H1 (cell line): Measurements from ENCODE around the gene SRSF1. TPM values are rescaled to one million over a fixed set of nuclear protein-coding genes. Genes with fewer than 3 reads are reported as not detected.

Source experiments
- CTCF ChIA-PET: fragments of 300-600 bp; sonication (Branson Sonifier 250); formaldehyde crosslinking; loops from one replicate; lab custom pipeline; 2021; ENCODE audit not compliant: partially characterized antibody; lab: Charles Lee
- POLR2A ChIA-PET: fragments of 300-600 bp; sonication (Branson Sonifier 250); formaldehyde crosslinking; loops from one replicate; lab custom pipeline; 2021; ENCODE audit warnings: inconsistent platforms; ENCODE audit not compliant: partially characterized antibody; lab: Charles Lee
- DNase-seq, 2 experiments: peaks; one replicate each; pipeline versions ENCODE4 v3.0.0 to v3.0.0-alpha.2; 2010 to 2022; ENCODE audit warnings: low spot score in 2 of 2, low read depth in 1 of 2, mixed read lengths in 1 of 2
- FAIRE-seq: peaks from 2 replicates; lab custom pipeline; 2011; peaks lifted over from hg19 to GRCh38; lab: Jason Lieb, UNC
- H2AFZ ChIP-seq: 2 replicates; pipeline ENCODE4 v1.8.1; 2012; ENCODE audit warnings: low read length, inconsistent platforms
- H2AK5ac ChIP-seq: 2 replicates; pipeline ENCODE4 v1.6.1; 2013; ENCODE audit warnings: low read depth, low read length
- H2BK120ac ChIP-seq: replicated peaks from 2 replicates; pipeline ENCODE3; 2013; ENCODE audit warnings: low read depth, low read length, inconsistent platforms
- H2BK12ac ChIP-seq: 2 replicates; pipeline ENCODE4 v1.6.1; 2013; ENCODE audit warnings: low read depth, low read length
- H2BK15ac ChIP-seq: 2 replicates; pipeline ENCODE4 v1.6.1; 2013; ENCODE audit warnings: low read length
- H2BK20ac ChIP-seq: 2 replicates; pipeline ENCODE4 v1.6.1; 2013; ENCODE audit warnings: low read length
- H2BK5ac ChIP-seq: 2 replicates; pipeline ENCODE4 v1.6.1; 2013; ENCODE audit warnings: low read depth, low read length
- H3K14ac ChIP-seq: 2 replicates; pipeline ENCODE4 v1.6.1; 2013; ENCODE audit warnings: inconsistent platforms; ENCODE audit not compliant: insufficient read length
- H3K18ac ChIP-seq: 2 replicates; pipeline ENCODE4 v1.6.1; 2013; ENCODE audit warnings: low read length; ENCODE audit errors: extremely low read depth
- H3K23ac ChIP-seq: 2 replicates; pipeline ENCODE4 v1.6.1; 2013; ENCODE audit warnings: inconsistent platforms; ENCODE audit not compliant: insufficient read length
- H3K23me2 ChIP-seq: 2 replicates; pipeline ENCODE4 v1.6.1; 2013; ENCODE audit warnings: low read depth, low read length
- H3K27ac ChIP-seq: 2 replicates; pipeline ENCODE4 v1.6.1; 2011; ENCODE audit warnings: low read depth, low read length, inconsistent platforms
- H3K27me3 ChIP-seq, 4 experiments: replicated peaks in 1 of 4; 1 replicate in 1 of 4; 2 replicates in 3 of 4; pipeline versions ENCODE4 v1.6.1 to v1.8.1; 2011 to 2013; ENCODE audit warnings: low read length in 3 of 4, mild to moderate bottlenecking in 3 of 4, inconsistent platforms in 2 of 4, mixed read lengths in 2 of 4, moderate library complexity in 1 of 4; ENCODE audit not compliant: control insufficient read depth in 3 of 4, insufficient read depth in 3 of 4; ENCODE audit errors: extremely low read depth in 1 of 4
- H3K36me3 ChIP-seq, 4 experiments: 2 replicates each; pipeline versions ENCODE4 v1.6.1 to v1.8.1; 2011 to 2013; ENCODE audit warnings: mild to moderate bottlenecking in 4 of 4, low read length in 3 of 4, moderate library complexity in 2 of 4, control low read depth in 1 of 4, inconsistent platforms in 1 of 4; ENCODE audit not compliant: insufficient read depth in 4 of 4, control insufficient read depth in 2 of 4
- H3K4ac ChIP-seq: replicated peaks from 2 replicates; pipeline ENCODE3; 2013; ENCODE audit warnings: low read length, low read depth, mixed read lengths, inconsistent platforms; ENCODE audit not compliant: insufficient read length
- H3K4me1 ChIP-seq, 4 experiments: replicated peaks in 1 of 4; 1 replicate in 1 of 4; 2 replicates in 3 of 4; pipeline versions ENCODE4 v1.6.1 to v1.8.1; 2011 to 2013; ENCODE audit warnings: low read length in 3 of 4, inconsistent platforms in 2 of 4, mixed read lengths in 1 of 4; ENCODE audit not compliant: insufficient read depth in 4 of 4, control insufficient read depth in 3 of 4
- H3K4me2 ChIP-seq, 2 experiments: 2 replicates each; pipeline versions ENCODE4 v1.6.1 to v1.8.1; 2011 to 2013; ENCODE audit warnings: low read depth in 2 of 2, low read length in 2 of 2, control low read depth in 1 of 2, inconsistent platforms in 1 of 2, mild to moderate bottlenecking in 1 of 2; ENCODE audit not compliant: insufficient read depth in 1 of 2
- H3K4me3 ChIP-seq, 4 experiments: fragments of 200-600, 300-600 bp in 1 of 4; sonication (generic), shearing (Covaris generic), sonication (Bioruptor Twin) in 1 of 4; 2 replicates each; pipeline versions ENCODE4 v1.5.1 to v1.8.1; 2011 to 2016; ENCODE audit warnings: low read length in 4 of 4, low read depth in 3 of 4, control low read depth in 2 of 4, inconsistent platforms in 2 of 4, mild to moderate bottlenecking in 2 of 4, mixed read lengths in 1 of 4, moderate library complexity in 1 of 4; ENCODE audit not compliant: insufficient read depth in 2 of 4; ENCODE audit errors: extremely low read depth in 1 of 4
- H3K56ac ChIP-seq: replicated peaks from 2 replicates; pipeline ENCODE3; 2013; ENCODE audit warnings: low read depth, mild to moderate bottlenecking, mixed read lengths, low read length, inconsistent platforms; ENCODE audit not compliant: insufficient read length
- H3K79me1 ChIP-seq: 2 replicates; pipeline ENCODE4 v1.6.1; 2013; ENCODE audit warnings: low read depth, low read length, control low read depth
- H3K79me2 ChIP-seq, 2 experiments: 2 replicates each; pipeline versions ENCODE4 v1.6.1 to v1.8.1; 2012 to 2013; ENCODE audit warnings: low read length in 2 of 2, mild to moderate bottlenecking in 2 of 2, inconsistent platforms in 1 of 2; ENCODE audit not compliant: insufficient read depth in 2 of 2, control insufficient read depth in 1 of 2
- H3K9ac ChIP-seq, 4 experiments: replicated peaks in 1 of 4; 1 replicate in 1 of 4; 2 replicates in 3 of 4; pipeline versions ENCODE4 v1.6.1 to v1.8.1; 2011 to 2013; ENCODE audit warnings: low read depth in 3 of 4, low read length in 3 of 4, control low read depth in 2 of 4, mild to moderate bottlenecking in 2 of 4, moderate library complexity in 2 of 4, inconsistent platforms in 1 of 4; ENCODE audit errors: extremely low read depth in 1 of 4
- H3K9me3 ChIP-seq, 2 experiments: 2 replicates each; pipeline versions ENCODE4 v1.6.1 to v1.8.1; 2012 to 2013; ENCODE audit warnings: mild to moderate bottlenecking in 2 of 2, moderate library complexity in 2 of 2, control low read depth in 1 of 2, inconsistent platforms in 1 of 2, low read depth in 1 of 2, low read length in 1 of 2, mixed read lengths in 1 of 2; ENCODE audit not compliant: insufficient read depth in 2 of 2
- H4K20me1 ChIP-seq, 2 experiments: replicated peaks in 1 of 2; 2 replicates each; pipeline versions ENCODE3 to v1.8.1; 2011 to 2013; ENCODE audit warnings: inconsistent platforms in 2 of 2, low read length in 2 of 2, mild to moderate bottlenecking in 1 of 2; ENCODE audit not compliant: insufficient read depth in 2 of 2, control insufficient read depth in 1 of 2
- H4K5ac ChIP-seq: 2 replicates; pipeline ENCODE4 v1.6.1; 2013; ENCODE audit warnings: low read length, low read depth, mixed read lengths, inconsistent platforms; ENCODE audit not compliant: insufficient read length
- H4K8ac ChIP-seq: 2 replicates; pipeline ENCODE4 v1.8.0; 2013; ENCODE audit warnings: mild to moderate bottlenecking, moderate library complexity, low read length, inconsistent platforms; ENCODE audit not compliant: insufficient read depth; ENCODE audit errors: extremely low read depth
- H4K91ac ChIP-seq: replicated peaks from 2 replicates; pipeline ENCODE3; 2013; ENCODE audit warnings: low read length, mixed read lengths, inconsistent platforms; ENCODE audit not compliant: insufficient read length
- POLR2AphosphoS5 ChIP-seq: IDR thresholded peaks from 2 replicates; pipeline ENCODE4 v1.6.1; 2011; ENCODE audit warnings: low read depth, low read length
- WGBS, 2 experiments: shearing (Covaris generic) in 1 of 2; methylation state at CpG; one replicate each; pipeline versions ENCODE4 v1.1.6 to v1.1.7; 2013 to 2015; ENCODE audit warnings: low lambda C conversion rate in 2 of 2, mixed read lengths in 2 of 2, inconsistent platforms in 1 of 2, low coverage in 1 of 2, missing lambda C conversion rate in 1 of 2; ENCODE audit not compliant: insufficient replicate concordance in 2 of 2, insufficient coverage in 1 of 2, insufficient read length in 1 of 2; ENCODE audit errors: extremely low coverage in 1 of 2, missing lambda C conversion rate in 1 of 2; 5-methylcytosine and 5-hydroxymethylcytosine counted together
- polyA plus RNA-seq, 7 experiments: library from polyadenylated mRNA; depleted of rRNA in 3 of 7; stranded (reverse) in 5 of 7; unstranded in 2 of 7; fragments of >200 nt in 5 of 7; fragments of 200-250 nt in 2 of 7; gene quantifications; 1 replicate in 5 of 7; 2 replicates in 1 of 7; 4 replicates in 1 of 7; pipeline versions ENCODE4 v1.2.1 to v1.2.3, GENCODE V29; 2011 to 2013; ENCODE audit warnings: missing spikeins in 2 of 7, mixed read lengths in 2 of 7
- total RNA-seq: library from RNA; stranded (reverse); fragmentation: NEBNext Ultra II Directional; extraction: Animal tissue kit (Norgen Biotek cat#: 25700); gene quantifications from 2 replicates; pipeline ENCODE4 v1.2.1, GENCODE V29; 2021

The SRSF1 gene
- total and polyA plus RNA-seq, 2 of the 8 experiments (the other 6 are each of a cell fraction or from before 2014, with no cell fraction given) = 149 to 429 TPM

DNA sequence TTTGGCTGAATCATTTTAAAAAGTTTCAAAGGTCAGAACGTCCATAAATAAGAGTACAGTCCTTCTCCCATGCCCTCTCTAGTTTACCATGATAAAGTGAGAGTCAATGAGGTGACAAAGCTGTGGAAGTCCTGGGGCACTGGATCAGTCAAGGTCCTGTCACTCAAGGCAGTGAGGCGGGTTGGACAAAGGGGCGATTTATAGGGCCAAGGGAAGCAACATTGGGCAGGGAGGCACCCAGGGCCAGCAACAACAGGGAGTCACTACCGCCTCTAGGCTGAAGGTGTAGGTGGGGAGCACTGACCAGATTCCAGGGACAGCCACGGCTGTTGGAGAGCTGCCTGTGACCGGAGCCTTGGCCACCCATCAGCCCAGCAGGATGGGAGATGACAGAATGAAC lies 47.6 kb upstream of the SRSF1 start:
- H2BK120ac ChIP-seq = no peak overlapping the region
- ChIA-PET CTCF (interaction anchor here (0.6 to 1.6 kb wide), 3 partner anchors 17 to 222 kb away, joined by 3 read pairs; no protein-coding TSS in a partner anchor), POLR2A (interaction anchor here (0.6 to 1.2 kb wide), 2 partner anchors 28 to 47 kb away, joined by 3 to 6 read pairs; partner anchors contain the start of gene SRSF1)
- DNase-seq (no peak), FAIRE-seq (no peak)
- no peaks in the 10 kb centered on the region for H4K20me1 ChIP-seq
- H3K23ac ChIP-seq = no peak overlapping the region
- H3K9me3 ChIP-seq = no peaks in the 10 kb centered on the region
- no peaks in the 10 kb centered on the region for H3K79me1 ChIP-seq
- H2AK5ac ChIP-seq = no peak overlapping the region
- H3K27me3 ChIP-seq = no peaks in the 10 kb centered on the region
- H3K9ac ChIP-seq = no peak overlapping the region
- H3K36me3 ChIP-seq = no peaks in the 10 kb centered on the region
- no peak overlapping the region for H2BK15ac ChIP-seq
- H3K4ac ChIP-seq = no peak overlapping the region
- no peak overlapping the region for H3K27ac ChIP-seq
- H4K5ac ChIP-seq = no peak overlapping the region
- no peak overlapping the region for H2BK12ac ChIP-seq
- no peak overlapping the region for H3K18ac ChIP-seq
- no peak overlapping the region for H3K4me2 ChIP-seq
- 0 out of 7 replicates have a peak, but pooled peaks cover 0 to under 1% (median 0%) of the 10 kb centered on the region in 4 experiments for H3K4me1 ChIP-seq
- no peak overlapping the region for H4K8ac ChIP-seq
- no peak overlapping the region for H2AFZ ChIP-seq
- no peak overlapping the region for H4K91ac ChIP-seq
- H2BK5ac ChIP-seq = no peak overlapping the region
- no peaks in the 10 kb centered on the region for H3K23me2 ChIP-seq
- WGBS, 2 experiments = 87% methylated on average over 6 of the region's 6 CpGs; no CpG with 5 or more reads in 1 of the 2 experiments
- H3K4me3 ChIP-seq = no peak overlapping the region
- H2BK20ac ChIP-seq = no peak overlapping the region
- H3K79me2 ChIP-seq = no peaks in the 10 kb centered on the region
- no peak overlapping the region for H3K14ac ChIP-seq
- H3K56ac ChIP-seq = no peak overlapping the region
- TF ChIP-seq POLR2AphosphoS5 = no peak
